Measurements from ENCODE around the gene DCP1B. TPM values are rescaled to one million over a fixed set of nuclear protein-coding genes. Genes with fewer than 3 reads are reported as not detected.

DCP1B gene
- total and polyA plus RNA-seq, 7 donors: 5.5 to 47.7 (median 24.8) TPM

DNA sequence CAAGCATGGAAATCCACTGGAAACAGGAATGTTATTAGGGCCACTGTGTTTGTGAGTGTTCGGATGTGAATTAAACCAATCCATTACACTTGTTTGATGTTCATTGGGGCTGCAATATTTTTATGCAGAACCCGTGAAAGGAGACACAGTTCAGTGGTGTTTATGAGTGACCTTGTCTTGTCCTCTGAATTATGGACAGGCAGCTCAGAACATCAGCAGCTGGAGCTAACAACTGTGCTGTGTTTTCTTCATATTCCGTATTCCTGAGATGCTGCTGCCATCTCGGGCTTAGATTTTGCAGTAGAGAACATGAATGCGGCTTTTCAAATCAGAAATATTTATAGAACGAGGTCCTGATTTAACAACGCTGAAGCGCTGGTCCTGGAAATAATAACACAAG, 28.2 kb upstream of the DCP1B start:
- Histone ChIP-seq H3K27me3 (no peaks in the 10 kb centered on the region), H3K27ac (peak overlapping the region in 3 of 4 donors; percentile 77 to 87 (median 77)), H3K36me3 (no peaks in the 10 kb centered on the region), H3K9me3 (no peaks in the 10 kb centered on the region), H3K4me1 (peaks cover 0 to 88% (median 73%) of the 10 kb centered on the region in 4 donors), H3K4me3 (no peak overlapping the region)
- 79 to 82% methylated on average over 8 of the region's 8 CpGs for WGBS, 2 donors
- intact Hi-C loops (cut with DNase I): loop anchor here (5.0 kb wide), 3 partner anchors 55 to 370 kb away; no protein-coding TSS in a partner anchor
- DNase-seq: no peak
- TF ChIP-seq EP300 (IDR thresholded peaks at IDR 0.05) (no peak), POLR2AphosphoS5 (IDR thresholded peaks at IDR 0.05) (peak in 1 of 4 donors; percentile 17)

DNA sequence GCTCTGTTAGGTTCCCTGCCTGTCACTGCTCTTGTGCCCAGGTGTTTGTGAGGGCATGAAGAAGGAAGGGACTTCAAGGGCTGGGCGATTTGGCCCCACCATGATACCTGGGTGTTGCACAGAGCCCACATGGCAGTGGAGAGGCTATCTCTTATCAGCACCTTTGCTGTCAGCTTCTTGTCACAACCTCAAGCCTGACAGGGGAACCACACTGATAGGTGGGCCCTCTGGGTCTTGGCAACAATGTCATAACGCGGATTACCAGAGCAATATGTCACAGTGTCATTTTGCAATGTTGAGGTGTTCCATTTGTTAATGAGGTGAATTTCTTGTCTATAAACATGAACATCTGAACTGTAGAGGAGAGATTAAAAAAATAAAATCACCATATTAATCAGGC, 25.6 kb upstream of the DCP1B start:
- no peaks in the 10 kb centered on the region for H3K27me3 ChIP-seq
- 93% methylated on average over 3 of the region's 3 CpGs for WGBS, 2 donors
- H3K9me3 ChIP-seq: no peaks in the 10 kb centered on the region
- H3K4me1 ChIP-seq: peaks cover 0 to 95% (median 85%) of the 10 kb centered on the region in 4 donors
- intact Hi-C loops (cut with DNase I): loop anchor here (5.0 kb wide), 3 partner anchors 53 to 368 kb away; no protein-coding TSS in a partner anchor
- no peak overlapping the region for H3K4me3 ChIP-seq
- TF ChIP-seq, protein P1, sequence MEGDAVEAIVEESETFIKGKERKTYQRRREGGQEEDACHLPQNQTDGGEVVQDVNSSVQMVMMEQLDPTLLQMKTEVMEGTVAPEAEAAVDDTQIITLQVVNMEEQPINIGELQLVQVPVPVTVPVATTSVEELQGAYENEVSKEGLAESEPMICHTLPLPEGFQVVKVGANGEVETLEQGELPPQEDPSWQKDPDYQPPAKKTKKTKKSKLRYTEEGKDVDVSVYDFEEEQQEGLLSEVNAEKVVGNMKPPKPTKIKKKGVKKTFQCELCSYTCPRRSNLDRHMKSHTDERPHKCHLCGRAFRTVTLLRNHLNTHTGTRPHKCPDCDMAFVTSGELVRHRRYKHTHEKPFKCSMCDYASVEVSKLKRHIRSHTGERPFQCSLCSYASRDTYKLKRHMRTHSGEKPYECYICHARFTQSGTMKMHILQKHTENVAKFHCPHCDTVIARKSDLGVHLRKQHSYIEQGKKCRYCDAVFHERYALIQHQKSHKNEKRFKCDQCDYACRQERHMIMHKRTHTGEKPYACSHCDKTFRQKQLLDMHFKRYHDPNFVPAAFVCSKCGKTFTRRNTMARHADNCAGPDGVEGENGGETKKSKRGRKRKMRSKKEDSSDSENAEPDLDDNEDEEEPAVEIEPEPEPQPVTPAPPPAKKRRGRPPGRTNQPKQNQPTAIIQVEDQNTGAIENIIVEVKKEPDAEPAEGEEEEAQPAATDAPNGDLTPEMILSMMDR (IDR thresholded peaks at IDR 0.05): no peak
- TF ChIP-seq POLR2AphosphoS5 (IDR thresholded peaks at IDR 0.05): no peak
- no peak for TF ChIP-seq POLR2A (IDR thresholded peaks at IDR 0.05)
- H3K36me3 ChIP-seq: no peaks in the 10 kb centered on the region
- DNase-seq: no peak
- H3K27ac ChIP-seq: peak overlapping the region in 3 of 4 donors; percentile 77 to 87 (median 77)

DNA sequence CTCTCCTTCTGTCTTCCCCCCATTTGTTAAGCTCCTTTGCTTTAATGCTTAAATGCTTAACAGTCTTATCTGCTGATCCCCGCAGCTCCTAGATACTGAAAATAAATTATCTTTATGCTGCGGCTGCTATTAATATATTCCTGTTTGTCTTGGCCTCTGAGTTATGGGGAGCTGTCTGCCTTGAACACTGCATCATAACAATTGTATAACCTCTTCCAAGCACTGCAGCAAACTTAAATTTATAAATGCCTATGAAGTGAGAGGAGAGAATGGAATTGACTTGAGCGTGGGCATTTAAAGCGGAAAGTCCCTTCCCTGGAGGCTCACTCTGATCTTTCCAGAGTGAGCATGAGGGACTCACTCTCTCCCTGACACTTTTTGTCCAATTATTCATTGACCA, 23.1 kb upstream of the DCP1B start:
- H3K9me3 ChIP-seq: no peaks in the 10 kb centered on the region
- H3K4me1 ChIP-seq: peaks cover 0 to 82% (median 66%) of the 10 kb centered on the region in 4 donors
- no peaks in the 10 kb centered on the region for H3K27me3 ChIP-seq
- H3K27ac ChIP-seq: peak overlapping the region in 3 of 4 donors; percentile 77 to 87 (median 77)
- DNase-seq: no peak
- no peak for TF ChIP-seq POLR2A (IDR thresholded peaks at IDR 0.05)
- peak in 2 of 4 donors; percentile 32 to 84 for TF ChIP-seq EP300 (IDR thresholded peaks at IDR 0.05)
- TF ChIP-seq POLR2AphosphoS5 (IDR thresholded peaks at IDR 0.05): peak in 3 of 4 donors; percentile 74 to 84 (median 81)
- TF ChIP-seq, protein P1 (IDR thresholded peaks at IDR 0.05): no peak
- WGBS, 2 donors: 76 to 89% methylated on average over 4 of the region's 4 CpGs
- no peaks in the 10 kb centered on the region for H3K36me3 ChIP-seq
- intact Hi-C loops (cut with DNase I): no loop called here
- H3K4me3 ChIP-seq: no peak overlapping the region

DNA sequence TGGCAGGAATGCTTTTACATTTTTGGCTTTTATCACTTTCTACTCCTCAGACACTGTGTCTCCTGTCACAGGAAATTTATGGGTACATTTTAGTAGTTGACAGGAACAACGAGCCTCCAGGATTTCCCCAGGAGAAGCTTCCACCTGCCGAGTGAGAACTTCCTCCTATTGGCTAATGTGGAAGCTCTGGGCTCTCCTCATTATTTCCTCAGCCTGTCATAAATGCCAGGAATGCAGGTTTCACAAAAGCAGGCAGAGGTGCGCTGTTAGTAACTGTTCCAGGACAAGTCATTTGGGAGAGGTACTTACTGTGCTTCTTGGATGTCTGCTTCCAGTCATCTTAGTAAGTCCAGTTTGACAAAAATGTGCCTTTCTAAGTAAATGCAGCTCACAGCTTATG, 19.1 kb upstream of the DCP1B start:
- intact Hi-C loops (cut with DNase I): no loop called here
- Histone ChIP-seq H3K4me3 (no peak overlapping the region), H3K4me1 (peaks cover 0 to 49% (median 37%) of the 10 kb centered on the region in 4 donors), H3K36me3 (no peaks in the 10 kb centered on the region), H3K27ac (peak overlapping the region in 2 of 4 donors; percentile 30 to 87), H3K9me3 (no peaks in the 10 kb centered on the region), H3K27me3 (no peaks in the 10 kb centered on the region)
- WGBS, 2 donors: 13 to 31% methylated on average over 3 of the region's 3 CpGs
- DNase-seq: no peak
- TF ChIP-seq POLR2AphosphoS5 (IDR thresholded peaks at IDR 0.05): no peak
- no peak for TF ChIP-seq EP300 (IDR thresholded peaks at IDR 0.05)

DNA sequence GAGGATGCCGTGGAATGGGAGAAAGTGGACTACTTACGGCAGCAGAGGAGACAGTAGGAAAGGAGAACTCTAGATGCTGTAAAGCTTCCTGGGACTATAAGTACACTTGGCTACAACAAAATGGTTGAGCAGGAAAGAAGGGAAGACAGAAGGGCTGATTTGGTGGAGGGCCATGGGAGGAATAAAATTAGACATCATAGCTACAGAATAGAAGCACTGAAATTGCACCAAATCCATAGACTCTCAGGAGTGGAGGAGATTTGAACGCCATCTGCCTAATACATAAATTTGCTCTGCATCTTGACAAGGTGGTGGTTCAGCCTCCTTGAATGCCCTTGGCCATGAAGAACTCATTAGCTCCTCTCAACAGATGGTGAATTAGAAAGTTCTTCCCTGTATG, 16.3 kb upstream of the DCP1B start:
- 93 to 97% methylated on average over 3 of the region's 3 CpGs for WGBS, 2 donors
- no peak overlapping the region for H3K27ac ChIP-seq

More for the DNA sequence above, 16.3 kb upstream of the DCP1B start:
- Histone ChIP-seq H3K36me3 (no peaks in the 10 kb centered on the region), H3K27me3 (no peaks in the 10 kb centered on the region), H3K4me3 (no peak overlapping the region), H3K4me1 (peaks cover 0 to 33% (median 24%) of the 10 kb centered on the region in 4 donors), H3K9me3 (no peaks in the 10 kb centered on the region)
- TF ChIP-seq POLR2A (IDR thresholded peaks at IDR 0.05) (no peak), EP300 (IDR thresholded peaks at IDR 0.05) (no peak), POLR2AphosphoS5 (IDR thresholded peaks at IDR 0.05) (no peak)
- TF ChIP-seq, protein P1 (IDR thresholded peaks at IDR 0.05): no peak
- DNase-seq: no peak
- intact Hi-C loops (cut with DNase I): no loop called here
